Vagina (tissue), 2 donors: Measurements from ENCODE around the gene VIPR2.

Experiments used
- POLR2A ChIP-seq, 2 donors: fragments of 450-650 bp; IDR thresholded peaks; one replicate each; pipeline ENCODE4 v1.6.1; 2017; ENCODE audit warnings: antibody characterized with exemption in 2 of 2, mild to moderate bottlenecking in 2 of 2, moderate library complexity in 2 of 2
- POLR2AphosphoS5 ChIP-seq, 2 donors: sonication (generic); formaldehyde crosslinking; IDR thresholded peaks; one replicate each; pipeline ENCODE4 v1.9.0; 2017; ENCODE audit warnings: antibody characterized with exemption in 2 of 2, mild to moderate bottlenecking in 2 of 2, low read depth in 1 of 2; ENCODE audit not compliant: insufficient read depth in 1 of 2
- TF ChIP-seq, protein P1 (sequence below), 3 experiments: fragments of 450-650 bp in 2 of 3; fragments of 200-600 bp in 1 of 3; sonication (generic) in 1 of 3; IDR thresholded peaks; one replicate each; pipeline ENCODE4 v1.5.1; 2017 to 2019; ENCODE audit warnings: antibody characterized with exemption in 3 of 3, mild to moderate bottlenecking in 2 of 3, moderate library complexity in 2 of 3

DNA sequence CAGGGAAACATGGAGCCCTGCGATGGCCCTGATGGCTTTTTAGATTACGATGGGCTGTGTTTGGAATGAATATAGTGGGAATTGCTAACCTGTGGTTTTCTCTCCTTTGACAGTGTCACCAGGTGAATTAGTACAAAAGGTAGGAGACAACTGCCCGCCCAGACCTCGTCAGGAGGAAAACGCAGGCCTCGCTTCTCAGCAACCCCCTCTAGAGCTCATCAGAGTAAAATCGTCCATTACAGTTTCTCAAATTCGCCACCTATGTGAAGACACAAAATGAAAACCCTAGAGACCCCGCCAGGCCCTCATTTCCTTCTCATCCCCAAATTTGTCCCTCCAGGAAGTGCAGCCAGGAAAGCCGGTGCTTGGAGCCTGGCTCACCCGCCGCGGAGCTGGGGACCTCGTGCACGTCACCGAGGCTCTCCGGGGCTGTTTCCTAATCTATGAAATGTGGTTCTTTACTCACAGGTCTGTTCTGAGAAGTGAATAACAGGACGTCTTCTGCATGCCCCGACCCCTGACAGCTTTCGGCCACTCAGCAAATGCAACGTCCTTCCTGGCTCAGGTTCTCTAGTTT, 143.7 kb downstream of the VIPR2 start:
- no peak for TF ChIP-seq POLR2A (IDR thresholded peaks at IDR 0.05)
- TF ChIP-seq, protein P1, sequence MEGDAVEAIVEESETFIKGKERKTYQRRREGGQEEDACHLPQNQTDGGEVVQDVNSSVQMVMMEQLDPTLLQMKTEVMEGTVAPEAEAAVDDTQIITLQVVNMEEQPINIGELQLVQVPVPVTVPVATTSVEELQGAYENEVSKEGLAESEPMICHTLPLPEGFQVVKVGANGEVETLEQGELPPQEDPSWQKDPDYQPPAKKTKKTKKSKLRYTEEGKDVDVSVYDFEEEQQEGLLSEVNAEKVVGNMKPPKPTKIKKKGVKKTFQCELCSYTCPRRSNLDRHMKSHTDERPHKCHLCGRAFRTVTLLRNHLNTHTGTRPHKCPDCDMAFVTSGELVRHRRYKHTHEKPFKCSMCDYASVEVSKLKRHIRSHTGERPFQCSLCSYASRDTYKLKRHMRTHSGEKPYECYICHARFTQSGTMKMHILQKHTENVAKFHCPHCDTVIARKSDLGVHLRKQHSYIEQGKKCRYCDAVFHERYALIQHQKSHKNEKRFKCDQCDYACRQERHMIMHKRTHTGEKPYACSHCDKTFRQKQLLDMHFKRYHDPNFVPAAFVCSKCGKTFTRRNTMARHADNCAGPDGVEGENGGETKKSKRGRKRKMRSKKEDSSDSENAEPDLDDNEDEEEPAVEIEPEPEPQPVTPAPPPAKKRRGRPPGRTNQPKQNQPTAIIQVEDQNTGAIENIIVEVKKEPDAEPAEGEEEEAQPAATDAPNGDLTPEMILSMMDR (IDR thresholded peaks at IDR 0.05) = no peak
- TF ChIP-seq POLR2AphosphoS5 (IDR thresholded peaks at IDR 0.05; ENCODE audit: insufficient read depth in 1 of 2, low read depth in 1 of 2) = no peak
